Epithelial cell of proximal tubule (primary cell): ENCODE results near the gene GSE1. TPM values are rescaled to one million over a fixed set of nuclear protein-coding genes. Genes with fewer than 3 reads are reported as not detected.
A peak's percentile ranks its signal among the peaks of the same experiment; 100 is the strongest.

ENCODE experiments used
- DNase-seq: peaks from one replicate; pipeline ENCODE4 v3.0.0-alpha.2; 2011; ENCODE audit warnings: low read depth
- H3K4me3 ChIP-seq: 2 replicates; pipeline ENCODE4 v1.5.1; 2011; ENCODE audit warnings: low read depth, mild to moderate bottlenecking, low read length
- CTCF ChIP-seq: conservative IDR thresholded peaks from 2 replicates; pipeline ENCODE4 v1.5.1; 2012; ENCODE audit warnings: low read depth, mild to moderate bottlenecking, low read length
- total RNA-seq: library from RNA; depleted of rRNA; stranded (reverse); fragments of >200 nt; gene quantifications from 2 replicates; pipeline ENCODE4 v1.2.3, GENCODE V29; 2015

Gene GSE1
- total RNA-seq, 1 donor from 2014 or later, result 41.9 TPM

DNA sequence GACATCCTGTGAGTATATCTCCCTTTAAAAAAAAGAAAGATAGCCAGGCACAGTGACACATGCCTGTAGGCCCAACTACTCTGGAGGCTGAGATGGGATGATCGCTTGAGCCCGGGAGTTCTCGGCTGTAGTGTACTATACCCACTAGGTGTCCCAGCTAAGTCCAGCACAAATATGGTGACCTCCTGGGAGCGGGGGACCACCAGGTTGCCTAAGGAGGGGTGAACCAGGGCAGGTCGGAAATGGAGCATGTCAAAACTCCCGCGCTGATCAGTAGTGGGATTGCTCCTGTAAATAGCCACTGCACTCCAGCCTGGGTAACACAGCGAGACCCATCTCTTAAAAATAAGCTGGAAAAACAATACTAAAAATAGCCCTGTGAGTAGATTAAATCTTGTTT is 46.2 kb downstream of the GSE1 start:
- no peak overlapping the region for H3K4me3 ChIP-seq
- DNase-seq, result no peak
- no peak for TF ChIP-seq CTCF

DNA sequence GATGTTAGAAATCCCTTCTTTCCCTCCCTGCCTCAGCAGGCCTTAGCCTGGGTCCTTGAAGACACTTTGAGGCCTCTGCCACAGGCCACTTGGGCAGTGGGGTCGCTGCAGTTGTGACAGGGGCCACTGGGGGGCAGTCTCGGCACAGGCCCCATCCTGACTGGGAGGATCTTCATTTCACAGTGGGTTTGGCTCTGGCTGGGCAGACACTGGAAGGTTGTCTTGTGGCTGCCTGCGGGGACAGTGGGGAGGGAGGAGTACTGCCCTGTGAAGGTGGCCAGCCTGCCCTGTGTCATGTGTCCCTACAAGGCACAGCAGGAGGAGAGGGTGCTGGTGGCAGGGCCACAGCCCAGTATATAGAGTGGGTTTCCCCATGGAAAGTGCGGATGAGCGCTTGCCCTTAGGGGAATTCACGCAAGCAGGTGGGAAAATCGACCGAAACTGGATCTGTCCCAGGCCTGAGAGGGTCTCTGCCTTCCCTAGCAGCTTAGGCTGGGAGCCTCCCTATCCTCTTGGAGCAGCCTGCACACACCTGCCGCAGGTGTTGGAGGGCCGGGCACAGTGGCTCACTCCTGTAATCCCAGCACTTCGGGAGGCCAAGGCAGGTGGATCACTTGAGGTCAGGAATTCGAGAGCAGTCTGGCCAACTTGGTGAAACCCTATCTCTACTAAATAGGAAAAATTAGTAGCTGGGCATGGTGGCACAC is 46.8 kb downstream of the GSE1 start:
- TF ChIP-seq CTCF, result peak; percentile 88
- H3K4me3 ChIP-seq, result no peak overlapping the region
- no peak for DNase-seq

- no peak overlapping the region for H3K4me3 ChIP-seq
- no peak for DNase-seq
- no peak for TF ChIP-seq CTCF
Measured at GRCh38 chr16:85660843-85661739, 48.0 kb downstream of the GSE1 start.

DNA sequence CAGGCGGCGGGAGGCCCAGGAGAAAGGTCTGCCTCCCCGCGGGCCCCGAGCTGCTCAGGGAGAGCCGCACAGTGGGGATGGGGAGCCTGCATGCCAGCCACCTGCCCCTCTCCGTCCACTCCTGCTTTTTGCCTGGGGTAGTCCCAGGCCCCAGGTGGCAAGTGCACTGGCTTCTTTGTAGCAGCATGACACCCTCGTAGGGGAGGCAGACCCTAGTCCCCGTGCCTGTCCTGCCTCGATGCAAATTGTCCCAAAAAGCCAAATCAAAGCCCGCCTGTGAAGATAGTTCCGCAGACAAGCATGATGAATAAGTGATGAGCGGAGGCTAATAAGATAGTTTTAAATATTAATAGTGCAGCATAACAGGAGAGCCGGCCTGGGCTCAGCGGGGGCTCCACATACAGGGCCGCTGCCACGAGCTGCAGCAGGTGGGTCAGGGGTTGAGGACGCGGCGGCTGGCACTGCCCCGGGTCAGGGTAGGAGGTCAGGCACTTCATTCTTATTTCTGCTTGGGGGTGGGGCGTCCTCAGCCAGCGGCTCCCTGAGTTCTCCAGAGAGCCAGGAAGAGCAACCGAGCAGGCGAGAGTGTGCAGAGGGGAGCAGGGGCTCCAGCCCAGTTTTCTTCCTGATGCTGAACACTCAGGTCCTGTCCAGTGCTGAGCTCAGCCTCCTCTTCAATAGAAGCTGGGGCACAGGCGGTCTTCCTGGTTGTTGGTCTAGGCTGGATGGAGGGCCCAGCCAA is 48.8 kb downstream of the GSE1 start:
- no peak for DNase-seq
- no peak overlapping the region for H3K4me3 ChIP-seq
- no peak for TF ChIP-seq CTCF

GRCh38 chr16:85662482-85662812 is 49.3 kb downstream of the GSE1 start:
- no peak for TF ChIP-seq CTCF
- no peak for DNase-seq
- H3K4me3 ChIP-seq, result no peak overlapping the region

DNA sequence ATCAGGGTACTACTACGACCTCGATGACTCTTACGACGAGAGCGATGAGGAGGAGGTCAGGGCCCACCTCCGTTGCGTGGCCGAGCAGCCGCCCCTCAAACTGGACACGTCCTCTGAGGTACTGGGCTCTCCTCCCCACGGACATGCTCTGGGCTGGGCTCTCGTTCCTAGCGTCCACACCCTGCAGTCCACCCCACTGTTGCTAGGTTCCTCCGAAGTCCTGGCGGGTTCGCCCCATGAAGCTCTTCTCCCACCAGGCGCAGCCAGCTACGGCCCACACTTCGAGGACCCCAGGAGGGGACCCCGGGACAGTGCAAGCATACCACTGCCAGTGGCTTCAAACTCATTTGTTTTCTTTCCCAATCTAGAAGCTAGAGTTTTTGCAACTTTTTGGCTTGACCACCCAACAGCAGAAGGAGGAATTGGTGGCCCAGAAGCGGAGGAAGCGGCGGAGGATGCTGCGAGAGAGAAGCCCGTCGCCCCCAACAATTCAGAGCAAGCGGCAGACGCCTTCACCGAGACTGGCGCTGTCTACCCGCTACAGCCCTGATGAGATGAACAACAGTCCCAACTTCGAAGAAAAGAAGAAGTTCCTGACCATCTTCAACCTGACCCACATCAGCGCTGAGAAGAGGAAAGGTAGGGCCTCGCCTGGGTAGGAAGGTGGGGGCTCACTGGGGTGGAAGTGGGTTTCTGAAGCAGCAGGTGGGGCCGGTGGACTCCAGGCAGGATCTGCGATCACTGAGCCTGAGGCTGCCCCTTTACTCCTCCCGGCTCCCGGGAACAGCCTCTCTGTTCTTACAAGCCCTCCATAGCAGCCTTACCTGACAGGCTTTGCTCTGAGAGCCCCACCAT is 50.1 kb downstream of the GSE1 start:
- no peak for DNase-seq
- TF ChIP-seq CTCF, result no peak

More for the DNA sequence above, 50.1 kb downstream of the GSE1 start:
- H3K4me3 ChIP-seq, result no peak overlapping the region
